Stimulated activated naive CD8-positive, alpha-beta T cell treated with anti-CD3 and anti-CD28 coated beads, Interleukin-15, Interleukin-2, amounts not matched to agents 100 U/mL and 50 U/mL, for 24 hours (primary cell): ENCODE data around the gene MAGEA9B.
"Not testable (repeated sequence)": the region's sequence is repeated elsewhere in the genome, so short reads cannot be mapped to it uniquely, and the experiment has no call there.

ENCODE experiments used
- ATAC-seq: fragments of 150-1000 bp; cut with Tn5 transposase; one replicate; pipeline ENCODE4 v1.10.0; 2021
- DNase-seq: peaks from one replicate; pipeline ENCODE4 v3.0.0; 2021

The MAGEA9B gene

GRCh38 chrX:149587359-149587758 is at the start of gene MAGEA9B:
TSS of gene MAGEA9B (minus strand) at chrX:149587459. CDS start at chrX:149583179, 4,280 bp downstream.
- not testable (repeated sequence) for DNase-seq, ATAC-seq

DNA sequence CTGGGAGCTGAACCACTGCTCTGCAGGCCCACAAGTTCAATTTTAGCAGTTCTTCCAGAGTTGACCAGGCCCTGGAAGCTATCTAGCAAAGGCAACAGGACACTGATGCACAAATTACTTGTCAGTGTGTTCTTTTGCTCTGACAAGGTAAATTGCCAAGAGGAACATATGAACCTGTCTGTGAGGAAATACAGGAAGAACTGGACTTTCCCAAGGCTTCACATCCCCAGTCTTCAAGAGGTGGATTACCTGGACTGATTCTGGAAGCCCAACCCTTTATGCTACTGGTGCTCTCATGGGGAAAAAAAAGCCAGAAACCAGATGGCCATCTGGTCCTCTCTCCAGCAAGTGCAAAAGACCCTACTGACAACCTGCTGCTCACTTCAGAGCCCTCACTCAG is 46.3 kb upstream of the MAGEA9B start:
- ATAC-seq: no peak

DNA sequence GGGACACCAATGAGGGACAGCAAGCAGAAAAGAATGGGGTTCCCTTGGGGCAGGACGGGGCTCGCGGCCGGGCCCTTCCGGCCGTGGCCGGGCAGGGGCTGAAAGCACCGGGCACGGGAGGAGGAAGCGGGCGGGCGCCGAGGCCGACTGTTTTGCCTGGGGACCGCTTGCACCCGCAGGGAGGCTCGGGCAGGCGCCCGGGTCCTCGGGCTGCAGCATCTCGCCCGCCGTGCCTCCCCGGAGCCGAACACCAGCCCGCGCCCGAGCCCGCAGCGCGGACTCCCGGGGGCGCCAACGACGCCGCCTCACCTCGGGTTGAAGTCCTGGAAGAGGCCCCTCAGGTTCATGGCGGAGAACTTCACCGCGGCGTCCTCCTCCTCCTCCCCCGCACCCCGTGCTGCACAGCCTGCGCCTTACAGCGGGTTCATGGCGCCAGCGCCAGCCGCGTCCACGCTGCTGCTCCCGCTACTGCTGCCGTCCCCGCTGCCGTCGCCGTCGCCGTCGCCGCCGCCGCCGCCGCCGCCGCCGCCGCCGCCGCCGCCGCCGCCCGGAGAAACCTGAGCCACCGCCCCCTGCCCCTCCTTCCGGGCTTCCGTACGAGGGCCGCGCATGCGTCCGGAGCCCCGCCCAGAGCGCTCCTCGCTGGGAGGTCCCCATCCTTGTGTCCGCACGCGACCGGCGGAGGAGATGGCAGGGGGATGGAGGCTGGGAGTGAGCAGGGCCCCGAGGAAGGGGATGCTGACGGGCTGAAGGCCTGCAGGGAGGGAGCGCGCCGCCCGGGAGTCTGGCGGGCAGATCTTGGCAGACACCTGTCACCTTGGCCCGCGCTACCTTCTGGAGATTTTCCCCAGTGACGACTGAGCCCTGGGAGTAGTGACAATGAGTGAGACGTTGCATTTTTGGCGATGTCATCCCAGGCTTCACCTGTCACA is 44.2 kb upstream of the MAGEA9B start, which contains the start of gene TMEM185A:
TSS of gene TMEM185A (minus strand) at position 559 of the 932 bp plus-strand sequence. CDS start at position 347, 212 bp downstream.
- ATAC-seq (peak; percentile 84), DNase-seq (peak; percentile 80)

More for the DNA sequence above, 46.3 kb upstream of the MAGEA9B start:
- no peak for DNase-seq

GRCh38 chrX:149630681-149631233 is 43.5 kb upstream of the MAGEA9B start:
- DNase-seq (peak; percentile 11), ATAC-seq (peak; percentile 3)

DNA sequence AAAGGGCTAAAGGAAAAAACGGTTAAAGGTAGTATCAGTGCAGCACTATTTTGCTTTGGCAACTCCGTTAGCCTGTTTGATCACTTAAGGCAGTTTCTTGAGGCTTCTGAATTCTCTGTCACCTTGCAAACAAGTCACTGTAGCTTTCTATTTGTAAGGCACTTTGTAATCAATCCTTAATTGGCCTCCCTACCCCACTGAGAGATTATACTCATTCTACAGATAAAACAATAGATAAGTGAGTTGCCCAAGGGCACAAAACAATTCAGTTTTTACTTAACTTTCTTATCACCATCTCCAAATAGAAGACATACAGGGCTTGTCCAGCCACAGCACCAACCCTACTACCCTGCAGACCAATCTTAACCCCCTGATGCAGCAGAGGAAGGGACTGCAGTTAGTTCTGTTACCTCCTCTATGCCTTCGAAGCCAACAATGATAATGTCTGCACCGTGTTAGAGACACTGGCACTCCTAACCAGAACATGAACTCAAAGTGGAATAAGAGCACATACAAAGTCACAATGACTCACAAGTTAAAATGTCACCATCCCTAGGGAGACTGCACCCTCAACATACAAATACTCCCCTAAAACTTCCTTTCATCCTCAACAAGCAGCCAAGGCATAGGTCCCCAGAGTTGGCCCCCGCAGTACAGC is 42.6 kb upstream of the MAGEA9B start:
- ATAC-seq (no peak), DNase-seq (no peak)

DNA sequence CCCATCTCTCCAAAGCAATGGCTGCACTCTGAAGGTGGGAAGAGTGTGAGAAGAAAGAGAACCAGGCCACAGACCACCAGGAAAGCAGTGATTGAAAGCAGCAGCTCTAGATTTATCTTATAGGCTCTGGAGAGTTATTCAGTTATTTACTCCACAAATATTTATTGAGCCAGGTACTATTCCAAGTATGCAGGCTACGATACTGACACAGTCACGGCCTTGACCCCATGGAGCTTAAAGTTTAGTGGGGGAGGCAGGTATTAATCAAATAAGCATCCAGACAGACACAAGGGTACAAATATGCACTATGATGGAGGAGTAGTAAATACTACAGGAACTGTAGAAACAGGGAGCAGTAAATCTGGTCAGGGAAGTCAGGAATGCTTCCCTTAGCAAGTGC is 41.5 kb upstream of the MAGEA9B start:
- ATAC-seq: no peak
- no peak for DNase-seq

DNA sequence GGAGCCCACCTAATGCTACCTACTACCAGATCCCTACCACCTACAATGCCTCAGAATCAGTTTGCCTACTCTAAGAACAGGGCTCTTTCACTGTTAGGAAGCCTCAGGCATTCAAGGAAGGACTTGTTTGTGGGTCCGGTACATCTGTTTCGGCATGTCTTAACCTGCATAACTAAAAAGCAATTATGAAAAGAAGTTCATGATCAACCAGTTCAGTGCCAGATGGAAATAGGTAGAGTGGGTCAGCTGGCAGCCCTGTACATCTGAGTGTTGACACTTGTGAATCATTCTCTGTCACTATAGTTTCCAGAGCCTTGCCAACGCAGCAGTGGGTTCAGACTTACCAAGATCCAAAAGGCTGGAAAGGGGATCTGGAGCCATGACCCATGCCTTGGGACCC is 41.0 kb upstream of the MAGEA9B start:
- ATAC-seq (no peak), DNase-seq (no peak)

DNA sequence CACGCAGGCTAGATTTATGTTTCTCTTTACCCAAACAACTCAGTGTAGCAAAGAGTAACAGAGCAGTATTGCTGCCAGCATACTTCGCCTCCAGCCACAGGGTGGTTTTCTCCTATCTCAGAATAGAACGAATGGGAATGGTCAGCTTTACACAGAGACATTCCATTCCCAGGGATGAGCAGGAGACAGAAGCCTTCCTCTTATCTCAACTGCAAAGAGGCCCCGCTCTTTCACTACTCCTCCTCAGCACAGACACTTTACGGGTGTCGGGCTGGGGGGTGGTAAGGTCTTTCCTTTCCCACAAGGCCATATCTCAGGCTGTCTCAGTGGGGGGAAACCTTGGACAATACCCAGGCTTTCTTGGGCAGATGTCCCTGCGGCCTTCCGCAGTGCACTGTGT is 39.6 kb upstream of the MAGEA9B start:
- not testable (repeated sequence) for ATAC-seq, DNase-seq

GRCh38 chrX:149619662-149620061 is 32.4 kb upstream of the MAGEA9B start:
- not testable (repeated sequence) for ATAC-seq

DNA sequence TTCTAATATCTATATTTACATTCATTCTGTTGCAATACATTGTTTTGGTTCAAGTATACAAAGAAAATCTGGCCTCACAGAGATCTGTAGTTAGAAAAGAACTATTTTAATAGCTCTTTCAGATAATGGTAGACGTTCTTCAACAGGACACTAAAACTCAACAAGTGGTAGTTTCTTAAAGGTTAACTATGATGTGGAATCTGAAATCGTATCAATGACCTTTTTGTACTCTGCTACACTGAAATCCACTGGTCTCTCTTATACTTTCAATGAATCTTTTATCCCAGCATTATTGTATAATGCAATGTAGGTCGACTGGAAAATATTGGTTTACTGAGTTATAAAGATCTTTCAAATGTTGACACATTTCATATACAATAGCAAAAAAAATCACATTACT is 31.6 kb upstream of the MAGEA9B start:
- DNase-seq: no peak
- no peak for ATAC-seq

More at GRCh38 chrX:149619662-149620061, 32.4 kb upstream of the MAGEA9B start:
- not testable (repeated sequence) for DNase-seq

GRCh38 chrX:149611623-149612175 is 24.4 kb upstream of the MAGEA9B start:
- DNase-seq (no peak), ATAC-seq (no peak)

- ATAC-seq (no peak), DNase-seq (no peak)
Measured at GRCh38 chrX:149610511-149610910, 23.3 kb upstream of the MAGEA9B start.

DNA sequence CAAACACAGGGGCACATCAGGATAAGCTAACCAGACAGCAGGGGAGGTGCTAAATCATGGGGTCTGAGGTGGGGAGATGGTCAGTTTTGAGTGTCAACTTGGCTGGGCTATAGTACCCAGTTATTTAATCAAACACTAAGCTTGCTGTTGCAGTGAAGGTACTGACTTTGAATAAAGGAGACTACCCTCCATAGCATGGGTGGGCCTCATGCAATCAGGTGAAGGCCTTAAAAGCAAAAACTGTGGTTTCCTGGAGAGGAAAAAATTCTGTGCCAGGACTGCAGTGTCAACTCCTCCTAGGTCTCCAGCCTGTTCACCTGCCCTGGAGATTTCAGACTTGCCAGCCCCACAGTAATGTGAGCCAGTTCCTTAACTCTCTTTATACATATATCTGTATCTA is 20.4 kb upstream of the MAGEA9B start:
- no peak for ATAC-seq
- DNase-seq: no peak

- ATAC-seq, DNase-seq: not testable (repeated sequence)
Measured at GRCh38 chrX:149605248-149605885, 18.1 kb upstream of the MAGEA9B start.

GRCh38 chrX:149598603-149599002 is 11.3 kb upstream of the MAGEA9B start:
- DNase-seq: peak; percentile 4
- ATAC-seq: not testable (repeated sequence)

DNA sequence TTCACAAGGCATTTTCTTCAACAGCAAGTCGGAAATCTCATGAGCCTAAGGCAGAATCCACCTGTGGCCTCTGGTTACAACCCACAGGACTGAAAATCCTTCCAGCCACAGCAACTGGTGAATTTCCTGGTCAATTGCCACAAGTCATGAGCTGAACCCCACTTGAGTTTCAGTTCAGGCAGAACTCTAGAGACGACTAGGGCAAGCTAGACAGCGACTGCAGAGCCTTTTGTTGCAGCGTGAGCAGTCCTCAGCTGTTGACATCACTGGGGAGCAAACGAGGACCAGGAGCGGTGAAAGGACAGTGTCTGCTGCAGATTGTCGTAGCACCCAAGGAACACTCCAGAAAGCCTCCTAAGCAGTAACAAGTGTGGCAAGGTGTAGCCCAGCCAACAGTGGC is 8.7 kb upstream of the MAGEA9B start:
- not testable (repeated sequence) for DNase-seq, ATAC-seq

- not testable (repeated sequence) for ATAC-seq, DNase-seq
Measured at GRCh38 chrX:149595214-149595613, 8.0 kb upstream of the MAGEA9B start, which contains the start of gene HSFX2. TSS of gene HSFX2 (minus strand) at chrX:149595314. CDS start at chrX:149594700, 614 bp downstream.

DNA sequence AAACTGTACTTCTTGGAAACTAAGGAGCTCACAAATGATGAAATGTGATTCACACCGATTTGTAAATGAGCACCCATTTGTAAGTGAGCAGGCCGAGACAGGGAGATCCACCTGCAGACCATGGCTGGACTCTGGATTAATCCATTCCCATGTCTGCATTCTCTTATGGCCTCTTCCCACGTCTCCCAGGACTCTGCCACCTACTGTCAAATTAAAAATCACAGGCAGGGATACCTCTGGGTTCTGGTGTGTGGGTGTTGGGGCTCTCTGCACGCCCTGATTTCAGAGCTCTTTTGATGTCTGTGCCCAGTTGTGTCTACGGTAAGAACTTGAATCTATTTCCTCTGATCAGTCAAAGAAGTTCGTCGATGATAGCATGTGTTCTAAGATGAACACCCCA is 3.7 kb upstream of the MAGEA9B start:
- not testable (repeated sequence) for ATAC-seq, DNase-seq

DNA sequence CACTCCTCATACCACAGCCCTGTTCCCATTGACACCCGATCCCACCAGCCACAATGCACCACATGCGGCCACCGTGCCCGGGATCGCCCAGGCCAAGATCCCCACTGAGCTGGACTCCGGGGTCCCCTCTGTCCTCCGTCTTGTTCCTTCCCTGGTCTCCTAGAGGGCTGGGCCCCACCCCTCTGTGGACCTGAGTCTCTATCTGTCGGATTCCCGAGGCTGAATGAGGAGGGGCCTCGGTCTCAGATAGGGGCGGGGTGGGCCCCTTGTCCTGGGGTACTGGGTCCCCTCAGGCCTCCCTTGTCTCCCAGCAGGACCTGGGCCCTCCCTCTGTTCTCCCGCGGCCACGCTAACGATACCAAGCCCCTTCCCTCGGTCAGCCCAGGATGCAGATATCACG is 1.6 kb downstream of the MAGEA9B start:
- ATAC-seq, DNase-seq: not testable (repeated sequence)

GRCh38 chrX:149573456-149573855 is 13.8 kb downstream of the MAGEA9B start:
- not testable (repeated sequence) for DNase-seq
- ATAC-seq: peak; percentile 99

DNA sequence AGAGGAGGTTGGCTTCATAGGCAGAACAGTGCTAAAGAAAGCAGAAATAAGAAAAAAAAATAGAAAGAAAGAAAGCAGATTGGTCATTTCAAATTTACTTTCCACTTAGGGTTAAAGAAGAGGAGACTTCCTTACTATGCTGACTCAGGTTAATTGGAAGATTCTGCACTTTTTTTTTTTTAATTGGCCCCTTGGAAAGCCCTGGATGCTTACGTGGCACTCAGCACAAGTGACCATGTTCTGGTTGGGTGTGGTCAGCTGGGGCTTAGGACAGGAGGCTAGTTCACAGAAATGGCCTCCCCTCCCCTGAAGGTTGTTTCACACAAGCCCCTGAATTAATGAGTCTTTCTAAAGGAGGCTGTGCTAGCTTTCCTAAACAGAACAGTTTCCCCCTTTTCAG is 14.5 kb downstream of the MAGEA9B start:
- no peak for ATAC-seq
- no peak for DNase-seq
